Hematopoietic multipotent progenitor cell treated with erythropoietin and hydrocortisone succinate and interleukin-3 and kit ligand, for 8 days (in vitro differentiated cells): ENCODE data around the gene CYP4F22.
"Not testable (repeated sequence)": the region's sequence is repeated elsewhere in the genome, so short reads cannot be mapped to it uniquely, and the experiment has no call there.

Source experiments
- DNase-seq: peaks from one replicate; pipeline ENCODE4 v3.0.0-alpha.2; 2015

CYP4F22 gene

GRCh38 chr19:15495151-15495550 lies 13.2 kb upstream of the CYP4F22 start:
- no peak for DNase-seq

- DNase-seq = no peak
These were observed 10.0 kb upstream of the CYP4F22 start for GRCh38 chr19:15498156-15498858.

- peak; percentile 3 for DNase-seq
These were observed 9.4 kb upstream of the CYP4F22 start for GRCh38 chr19:15498910-15499309.

GRCh38 chr19:15501596-15501995 lies 6.7 kb upstream of the CYP4F22 start:
- DNase-seq = no peak

GRCh38 chr19:15502264-15502663 lies 6.1 kb upstream of the CYP4F22 start:
- no peak for DNase-seq

GRCh38 chr19:15506074-15506571 lies 2.2 kb upstream of the CYP4F22 start:
- no peak for DNase-seq

GRCh38 chr19:15507068-15508034 lies 974 bp upstream of the CYP4F22 start:
- DNase-seq = no peak

GRCh38 chr19:15511671-15512424 lies 3.5 kb downstream of the CYP4F22 start:
- DNase-seq = no peak

GRCh38 chr19:15515227-15515625 lies 6.9 kb downstream of the CYP4F22 start:
- not testable (repeated sequence) for DNase-seq

GRCh38 chr19:15516363-15516762 lies 8.0 kb downstream of the CYP4F22 start:
- no peak for DNase-seq

- DNase-seq = no peak
These were observed 9.5 kb downstream of the CYP4F22 start for GRCh38 chr19:15517778-15518177.

- DNase-seq = no peak
These were observed 11.2 kb downstream of the CYP4F22 start for GRCh38 chr19:15519433-15519976.

- no peak for DNase-seq
These were observed 16.5 kb downstream of the CYP4F22 start for GRCh38 chr19:15524781-15525180.

- no peak for DNase-seq
These were observed 17.0 kb downstream of the CYP4F22 start for GRCh38 chr19:15525291-15525690.

- DNase-seq = no peak
These were observed 18.1 kb downstream of the CYP4F22 start for GRCh38 chr19:15526408-15526807.

- DNase-seq = no peak
These were observed 19.4 kb downstream of the CYP4F22 start for GRCh38 chr19:15527705-15528104.

- DNase-seq = no peak
These were observed 21.5 kb downstream of the CYP4F22 start for GRCh38 chr19:15529774-15530372.

GRCh38 chr19:15532779-15533521 lies 24.6 kb downstream of the CYP4F22 start:
- no peak for DNase-seq

GRCh38 chr19:15533522-15533830 lies 25.2 kb downstream of the CYP4F22 start:
- not testable (repeated sequence) for DNase-seq

- DNase-seq = no peak
These were observed 26.9 kb downstream of the CYP4F22 start for GRCh38 chr19:15534957-15535864.

GRCh38 chr19:15536350-15536749 lies 28.0 kb downstream of the CYP4F22 start:
- no peak for DNase-seq
